ENCODE results near the gene DENND4C. TPM values are rescaled to one million over a fixed set of nuclear protein-coding genes. Genes with fewer than 3 reads are reported as not detected.

DENND4C gene
- total and polyA plus RNA-seq, 7 donors = 11.3 to 109 (median 75.6) TPM

DNA sequence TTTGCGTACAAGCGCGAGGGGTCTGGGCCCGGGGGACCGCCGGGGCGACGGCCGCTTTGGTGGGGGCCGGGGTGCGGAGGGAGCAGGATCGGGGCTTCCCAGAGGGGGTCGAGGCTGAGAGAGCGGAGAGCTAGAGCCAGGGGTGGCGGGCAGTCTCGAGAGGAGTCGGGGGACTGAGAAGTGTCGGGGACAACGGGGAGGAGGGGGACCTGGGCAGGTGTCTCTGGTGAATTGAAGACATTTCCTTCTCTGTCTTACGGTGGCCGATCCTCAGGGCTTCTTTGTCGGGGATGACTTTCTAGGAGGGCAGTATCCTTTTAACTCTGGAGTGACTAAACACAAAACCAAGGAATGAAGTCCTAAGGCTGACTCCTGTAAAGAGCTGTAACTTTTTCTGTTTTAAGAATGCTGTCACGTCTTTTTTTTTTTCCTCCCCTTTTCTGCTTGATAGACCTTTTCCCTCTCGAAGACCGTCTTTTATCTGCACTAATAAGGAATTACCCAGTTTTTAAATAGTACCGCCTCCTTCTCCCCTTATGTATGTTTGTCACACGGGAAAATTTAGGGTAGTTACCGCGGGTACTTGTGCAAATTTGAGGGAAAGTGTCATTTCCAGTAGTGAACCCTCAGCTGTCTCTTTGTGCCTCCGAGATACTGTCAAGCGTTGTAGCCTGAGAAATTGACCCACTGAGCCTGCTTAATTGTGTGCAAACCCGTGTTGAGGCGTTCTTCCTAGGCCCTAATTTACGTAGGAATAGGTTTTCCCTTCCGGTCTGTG, 822 bp downstream of the DENND4C start:
- peak; percentile 69 for DNase-seq
- Histone ChIP-seq H3K27ac (peak overlapping the region; percentile 93 to 100 (median 98)), H3K9me3 (no peaks in the 10 kb centered on the region), H3K36me3 (no peaks in the 10 kb centered on the region), H3K4me3 (peak overlapping the region; percentile 67 to 99 (median 98)), H3K4me1 (peaks cover 0 to 46% (median 23%) of the 10 kb centered on the region in 4 donors), H3K27me3 (no peaks in the 10 kb centered on the region)
- intact Hi-C loops (cut with DNase I) = loop anchor here (5.0 kb wide), 2 partner anchors 129 to 226 kb away; partner anchors contain the start of gene HAUS6
- WGBS, 2 donors = 1% methylated on average over 35 of the region's 35 CpGs
- TF ChIP-seq POLR2A (IDR thresholded peaks at IDR 0.05) (no peak), POLR2AphosphoS5 (IDR thresholded peaks at IDR 0.05) (no peak)

- H3K36me3 ChIP-seq = no peaks in the 10 kb centered on the region
- peak overlapping the region; percentile 93 to 100 (median 98) for H3K27ac ChIP-seq
- intact Hi-C loops (cut with DNase I) = loop anchor here (5.0 kb wide), 2 partner anchors 130 to 225 kb away; partner anchors contain the start of gene HAUS6
- peaks cover 0 to 47% (median 23%) of the 10 kb centered on the region in 4 donors for H3K4me1 ChIP-seq
- H3K4me3 ChIP-seq = peak overlapping the region; percentile 67 to 99 (median 98)
- no peaks in the 10 kb centered on the region for H3K27me3 ChIP-seq
- WGBS, 2 donors = 2 to 10% methylated on average over 14 of the region's 14 CpGs
- no peaks in the 10 kb centered on the region for H3K9me3 ChIP-seq
- no peak for TF ChIP-seq POLR2A (IDR thresholded peaks at IDR 0.05)
- no peak for TF ChIP-seq POLR2AphosphoS5 (IDR thresholded peaks at IDR 0.05)
- TF ChIP-seq CTCF (IDR thresholded peaks at IDR 0.05) = no peak
- no peak for TF ChIP-seq EP300 (IDR thresholded peaks at IDR 0.05)
- no peak for DNase-seq
These were observed 1.7 kb downstream of the DENND4C start for GRCh38 chr9:19231904-19232822.

GRCh38 chr9:19232823-19233194, 2.3 kb downstream of the DENND4C start:
- H3K27me3 ChIP-seq = no peaks in the 10 kb centered on the region
- WGBS, 2 donors = 0 to 8% methylated on average over 1 of the region's 1 CpG
- intact Hi-C loops (cut with DNase I) = loop anchor here (5.0 kb wide), 2 partner anchors 131 to 224 kb away; partner anchors contain the start of gene HAUS6
- H3K4me3 ChIP-seq = peak overlapping the region in 3 of 4 donors; percentile 67 to 99 (median 98)
- no peaks in the 10 kb centered on the region for H3K9me3 ChIP-seq
- H3K36me3 ChIP-seq = no peaks in the 10 kb centered on the region
- no peak for DNase-seq
- H3K27ac ChIP-seq = peak overlapping the region; percentile 93 to 100 (median 98)
- H3K4me1 ChIP-seq = peaks cover 0 to 53% (median 23%) of the 10 kb centered on the region in 4 donors
- TF ChIP-seq EP300 (IDR thresholded peaks at IDR 0.05) = no peak
- no peak for TF ChIP-seq CTCF (IDR thresholded peaks at IDR 0.05)
- no peak for TF ChIP-seq POLR2AphosphoS5 (IDR thresholded peaks at IDR 0.05)
- no peak for TF ChIP-seq POLR2A (IDR thresholded peaks at IDR 0.05)

DNA sequence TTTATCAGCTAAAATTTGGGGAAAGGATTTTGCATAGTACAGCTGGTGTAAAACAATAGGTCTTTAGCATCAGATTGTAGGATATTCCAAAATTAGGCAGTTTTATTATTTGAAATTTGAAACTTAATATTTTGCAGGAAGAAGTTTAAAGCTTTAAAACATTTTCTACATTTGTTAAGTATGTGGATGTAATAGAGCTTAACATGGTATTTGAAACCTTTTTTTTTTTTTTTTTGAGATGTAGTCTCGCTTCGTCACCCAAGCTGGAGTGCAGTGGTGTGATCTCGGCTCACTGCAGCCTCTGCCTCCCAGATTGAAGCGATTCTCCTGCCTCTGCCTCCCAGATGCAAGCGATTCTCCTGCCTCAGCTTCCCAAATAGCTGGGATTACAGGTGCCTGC, 2.9 kb downstream of the DENND4C start:
- Histone ChIP-seq H3K27me3 (no peaks in the 10 kb centered on the region), H3K9me3 (no peaks in the 10 kb centered on the region), H3K4me1 (peaks cover 0 to 54% (median 23%) of the 10 kb centered on the region in 4 donors), H3K27ac (peak overlapping the region; percentile 93 to 100 (median 98)), H3K4me3 (peak overlapping the region in 1 of 4 donors; percentile 98), H3K36me3 (no peaks in the 10 kb centered on the region)
- intact Hi-C loops (cut with DNase I) = loop anchor here (5.0 kb wide), 2 partner anchors 131 to 224 kb away; partner anchors contain the start of gene HAUS6
- no peak for TF ChIP-seq EP300 (IDR thresholded peaks at IDR 0.05)
- TF ChIP-seq CTCF (IDR thresholded peaks at IDR 0.05) = no peak
- TF ChIP-seq POLR2AphosphoS5 (IDR thresholded peaks at IDR 0.05) = no peak
- TF ChIP-seq POLR2A (IDR thresholded peaks at IDR 0.05) = no peak
- WGBS, 2 donors = 64 to 72% methylated on average over 5 of the region's 5 CpGs
- DNase-seq = no peak

All from sigmoid colon (tissue), 7 donors.